ENCODE measurements around the gene FOLR2. TPM values are rescaled to one million over a fixed set of nuclear protein-coding genes. Genes with fewer than 3 reads are reported as not detected.
A peak's percentile ranks its signal among the peaks of the same experiment; 100 is the strongest.
"Not testable (repeated sequence)": the region's sequence is repeated elsewhere in the genome, so short reads cannot be mapped to it uniquely, and the experiment has no call there.

The FOLR2 gene
- total RNA-seq, 1 experiment from 2014 or later: not detected

GRCh38 chr11:72206794-72207193 lies 9.8 kb upstream of the FOLR2 start:
- not testable (repeated sequence) for DNase-seq (ENCODE audit: low spot score)

GRCh38 chr11:72208281-72208680 lies 8.3 kb upstream of the FOLR2 start:
- DNase-seq (ENCODE audit: low spot score): no peak

GRCh38 chr11:72209101-72209500 lies 7.5 kb upstream of the FOLR2 start:
- DNase-seq (ENCODE audit: low spot score): no peak

GRCh38 chr11:72217841-72218240 lies 1.2 kb downstream of the FOLR2 start:
- DNase-seq (ENCODE audit: low spot score): no peak

GRCh38 chr11:72218251-72218745 lies 1.7 kb downstream of the FOLR2 start:
- DNase-seq (ENCODE audit: low spot score): no peak

GRCh38 chr11:72220696-72221363 lies 4.2 kb downstream of the FOLR2 start:
- DNase-seq (ENCODE audit: low spot score): no peak

- DNase-seq (ENCODE audit: low spot score): no peak
These were observed 4.9 kb downstream of the FOLR2 start for GRCh38 chr11:72221386-72222075.

- DNase-seq (ENCODE audit: low spot score): no peak
These were observed 5.7 kb downstream of the FOLR2 start for GRCh38 chr11:72222106-72222891.

GRCh38 chr11:72222907-72223614 lies 6.5 kb downstream of the FOLR2 start:
- DNase-seq (ENCODE audit: low spot score): peak; percentile 82

- DNase-seq (ENCODE audit: low spot score): no peak
These were observed 7.3 kb downstream of the FOLR2 start for GRCh38 chr11:72223615-72224563.

- DNase-seq (ENCODE audit: low spot score): no peak
These were observed 8.2 kb downstream of the FOLR2 start, which contains the start of gene INPPL1 for GRCh38 chr11:72224564-72225410. TSS of gene INPPL1 (plus strand) at chr11:72224767. CDS start at chr11:72224985, 218 bp downstream.

- DNase-seq (ENCODE audit: low spot score): no peak
These were observed 8.9 kb downstream of the FOLR2 start for GRCh38 chr11:72225411-72225951.

GRCh38 chr11:72226701-72227100 lies 10.1 kb downstream of the FOLR2 start:
- no peak for DNase-seq (ENCODE audit: low spot score)

GRCh38 chr11:72227316-72228228 lies 11.0 kb downstream of the FOLR2 start:
- DNase-seq (ENCODE audit: low spot score): no peak

GRCh38 chr11:72228229-72228843 lies 11.7 kb downstream of the FOLR2 start:
- no peak for DNase-seq (ENCODE audit: low spot score)

- DNase-seq (ENCODE audit: low spot score): no peak
These were observed 12.2 kb downstream of the FOLR2 start for GRCh38 chr11:72228844-72229231.

- DNase-seq (ENCODE audit: low spot score): no peak
These were observed 12.8 kb downstream of the FOLR2 start for GRCh38 chr11:72229336-72229924.
